ENCODE data around the gene CHDH.

GRCh38 chr3:53794597-53794996 is 51.6 kb downstream of the CHDH start:
- no peak for TF ChIP-seq POLR2A (IDR thresholded peaks at IDR 0.05; ENCODE audit: low read length)
- TF ChIP-seq GATA1 (IDR thresholded peaks at IDR 0.05; ENCODE audit: low read depth, low read length), result no peak
